ENCODE results near the gene DLL4.

Gene DLL4

GRCh38 chr15:40915116-40915661, 14.0 kb upstream of the DLL4 start:
- Histone ChIP-seq H3K27ac (ENCODE audit: low read depth, low read length) (peak overlapping the region; percentile 16), H3K4me3 (ENCODE audit: low read depth in 1 of 5, low read length in 5 of 5) (no peak overlapping the region), H3K36me3 (ENCODE audit: control insufficient read depth in 5 of 5, insufficient read depth in 5 of 5, low read length in 5 of 5) (no peaks in the 10 kb centered on the region), H3K9me3 (ENCODE audit: control insufficient read depth in 5 of 5, low read length in 5 of 5) (no peaks in the 10 kb centered on the region), H3K9ac (ENCODE audit: low read length in 5 of 5) (no peak overlapping the region), H3K27me3 (ENCODE audit: control insufficient read depth in 5 of 5, insufficient read depth in 4 of 5, low read length in 5 of 5) (peaks cover 0 to 13% (median 4%) of the 10 kb centered on the region in 5 donors), H3K4me1 (ENCODE audit: control insufficient read depth in 5 of 5, insufficient read depth in 5 of 5, low read length in 5 of 5) (peaks cover 5 to 83% (median 14%) of the 10 kb centered on the region in 5 donors)

GRCh38 chr15:40915679-40916078, 13.5 kb upstream of the DLL4 start:
- no peak overlapping the region for H3K9ac ChIP-seq (ENCODE audit: low read length in 5 of 5)
- H3K36me3 ChIP-seq (ENCODE audit: control insufficient read depth in 5 of 5, insufficient read depth in 5 of 5, low read length in 5 of 5), result no peaks in the 10 kb centered on the region
- H3K4me3 ChIP-seq (ENCODE audit: low read depth in 1 of 5, low read length in 5 of 5), result no peak overlapping the region
- no peak overlapping the region for H3K27ac ChIP-seq (ENCODE audit: low read depth, low read length)
- H3K4me1 ChIP-seq (ENCODE audit: control insufficient read depth in 5 of 5, insufficient read depth in 5 of 5, low read length in 5 of 5), result peaks cover under 1 to 79% (median 9%) of the 10 kb centered on the region in 5 donors
- peaks cover 0 to 13% (median 4%) of the 10 kb centered on the region in 5 donors for H3K27me3 ChIP-seq (ENCODE audit: control insufficient read depth in 5 of 5, insufficient read depth in 4 of 5, low read length in 5 of 5)
- H3K9me3 ChIP-seq (ENCODE audit: control insufficient read depth in 5 of 5, low read length in 5 of 5), result no peaks in the 10 kb centered on the region

- peaks cover 0 to 70% (median 7%) of the 10 kb centered on the region in 5 donors for H3K4me1 ChIP-seq (ENCODE audit: control insufficient read depth in 5 of 5, insufficient read depth in 5 of 5, low read length in 5 of 5)
- peak overlapping the region; percentile 54 for H3K27ac ChIP-seq (ENCODE audit: low read depth, low read length)
- peak overlapping the region in 2 of 5 donors; percentile 50 to 51 for H3K4me3 ChIP-seq (ENCODE audit: low read depth in 1 of 5, low read length in 5 of 5)
- H3K9me3 ChIP-seq (ENCODE audit: control insufficient read depth in 5 of 5, low read length in 5 of 5), result no peaks in the 10 kb centered on the region
- peaks cover 0 to 13% (median 4%) of the 10 kb centered on the region in 5 donors for H3K27me3 ChIP-seq (ENCODE audit: control insufficient read depth in 5 of 5, insufficient read depth in 4 of 5, low read length in 5 of 5)
- H3K36me3 ChIP-seq (ENCODE audit: control insufficient read depth in 5 of 5, insufficient read depth in 5 of 5, low read length in 5 of 5), result no peaks in the 10 kb centered on the region
- H3K9ac ChIP-seq (ENCODE audit: low read length in 5 of 5), result no peak overlapping the region
Observed at GRCh38 chr15:40917585-40917984, 11.6 kb upstream of the DLL4 start.

- H3K27me3 ChIP-seq (ENCODE audit: control insufficient read depth in 5 of 5, insufficient read depth in 4 of 5, low read length in 5 of 5), result peaks cover 0 to 13% (median 4%) of the 10 kb centered on the region in 5 donors
- peaks cover 0 to 72% (median 10%) of the 10 kb centered on the region in 5 donors for H3K4me1 ChIP-seq (ENCODE audit: control insufficient read depth in 5 of 5, insufficient read depth in 5 of 5, low read length in 5 of 5)
- peak overlapping the region; percentile 54 for H3K27ac ChIP-seq (ENCODE audit: low read depth, low read length)
- no peaks in the 10 kb centered on the region for H3K36me3 ChIP-seq (ENCODE audit: control insufficient read depth in 5 of 5, insufficient read depth in 5 of 5, low read length in 5 of 5)
- no peaks in the 10 kb centered on the region for H3K9me3 ChIP-seq (ENCODE audit: control insufficient read depth in 5 of 5, low read length in 5 of 5)
- H3K4me3 ChIP-seq (ENCODE audit: low read depth in 1 of 5, low read length in 5 of 5), result peak overlapping the region in 3 of 5 donors; percentile 38 to 51 (median 50)
- H3K9ac ChIP-seq (ENCODE audit: low read length in 5 of 5), result no peak overlapping the region
Observed at GRCh38 chr15:40918146-40918798, 10.9 kb upstream of the DLL4 start.

GRCh38 chr15:40918799-40919392, 10.2 kb upstream of the DLL4 start:
- Histone ChIP-seq H3K27me3 (ENCODE audit: control insufficient read depth in 5 of 5, insufficient read depth in 4 of 5, low read length in 5 of 5) (peaks cover 0 to 13% (median 4%) of the 10 kb centered on the region in 5 donors), H3K4me1 (ENCODE audit: control insufficient read depth in 5 of 5, insufficient read depth in 5 of 5, low read length in 5 of 5) (peaks cover 0 to 73% (median 10%) of the 10 kb centered on the region in 5 donors), H3K9ac (ENCODE audit: low read length in 5 of 5) (no peak overlapping the region), H3K27ac (ENCODE audit: low read depth, low read length) (peak overlapping the region; percentile 54), H3K9me3 (ENCODE audit: control insufficient read depth in 5 of 5, low read length in 5 of 5) (no peaks in the 10 kb centered on the region), H3K36me3 (ENCODE audit: control insufficient read depth in 5 of 5, insufficient read depth in 5 of 5, low read length in 5 of 5) (no peaks in the 10 kb centered on the region), H3K4me3 (ENCODE audit: low read depth in 1 of 5, low read length in 5 of 5) (peak overlapping the region in 3 of 5 donors; percentile 38 to 51 (median 50))

- H3K36me3 ChIP-seq (ENCODE audit: control insufficient read depth in 5 of 5, insufficient read depth in 5 of 5, low read length in 5 of 5), result no peaks in the 10 kb centered on the region
- peaks cover 0 to 58% (median 24%) of the 10 kb centered on the region in 5 donors for H3K4me1 ChIP-seq (ENCODE audit: control insufficient read depth in 5 of 5, insufficient read depth in 5 of 5, low read length in 5 of 5)
- no peak overlapping the region for H3K27ac ChIP-seq (ENCODE audit: low read depth, low read length)
- no peak overlapping the region for H3K9ac ChIP-seq (ENCODE audit: low read length in 5 of 5)
- no peak overlapping the region for H3K4me3 ChIP-seq (ENCODE audit: low read depth in 1 of 5, low read length in 5 of 5)
- peaks cover 8 to 23% (median 14%) of the 10 kb centered on the region in 5 donors for H3K27me3 ChIP-seq (ENCODE audit: control insufficient read depth in 5 of 5, insufficient read depth in 4 of 5, low read length in 5 of 5)
- no peaks in the 10 kb centered on the region for H3K9me3 ChIP-seq (ENCODE audit: control insufficient read depth in 5 of 5, low read length in 5 of 5)
Observed at GRCh38 chr15:40921949-40922607, 7.1 kb upstream of the DLL4 start.

- H3K9ac ChIP-seq (ENCODE audit: low read length in 5 of 5), result no peak overlapping the region
- H3K27me3 ChIP-seq (ENCODE audit: control insufficient read depth in 5 of 5, insufficient read depth in 4 of 5, low read length in 5 of 5), result peaks cover 11 to 24% (median 17%) of the 10 kb centered on the region in 5 donors
- H3K4me1 ChIP-seq (ENCODE audit: control insufficient read depth in 5 of 5, insufficient read depth in 5 of 5, low read length in 5 of 5), result peaks cover 0 to 57% (median 27%) of the 10 kb centered on the region in 5 donors
- no peaks in the 10 kb centered on the region for H3K9me3 ChIP-seq (ENCODE audit: control insufficient read depth in 5 of 5, low read length in 5 of 5)
- no peak overlapping the region for H3K27ac ChIP-seq (ENCODE audit: low read depth, low read length)
- no peak overlapping the region for H3K4me3 ChIP-seq (ENCODE audit: low read depth in 1 of 5, low read length in 5 of 5)
- no peaks in the 10 kb centered on the region for H3K36me3 ChIP-seq (ENCODE audit: control insufficient read depth in 5 of 5, insufficient read depth in 5 of 5, low read length in 5 of 5)
Observed at GRCh38 chr15:40922608-40923005, 6.5 kb upstream of the DLL4 start.

- H3K9me3 ChIP-seq (ENCODE audit: control insufficient read depth in 5 of 5, low read length in 5 of 5), result no peaks in the 10 kb centered on the region
- H3K36me3 ChIP-seq (ENCODE audit: control insufficient read depth in 5 of 5, insufficient read depth in 5 of 5, low read length in 5 of 5), result no peaks in the 10 kb centered on the region
- no peak overlapping the region for H3K9ac ChIP-seq (ENCODE audit: low read length in 5 of 5)
- no peak overlapping the region for H3K4me3 ChIP-seq (ENCODE audit: low read depth in 1 of 5, low read length in 5 of 5)
- peaks cover 0 to 56% (median 34%) of the 10 kb centered on the region in 5 donors for H3K4me1 ChIP-seq (ENCODE audit: control insufficient read depth in 5 of 5, insufficient read depth in 5 of 5, low read length in 5 of 5)
- no peak overlapping the region for H3K27ac ChIP-seq (ENCODE audit: low read depth, low read length)
- peaks cover 13 to 19% (median 16%) of the 10 kb centered on the region in 5 donors for H3K27me3 ChIP-seq (ENCODE audit: control insufficient read depth in 5 of 5, insufficient read depth in 4 of 5, low read length in 5 of 5)
Observed at GRCh38 chr15:40923551-40923950, 5.6 kb upstream of the DLL4 start.

- Histone ChIP-seq H3K27ac (ENCODE audit: low read depth, low read length) (no peak overlapping the region), H3K4me1 (ENCODE audit: control insufficient read depth in 5 of 5, insufficient read depth in 5 of 5, low read length in 5 of 5) (peaks cover 0 to 61% (median 53%) of the 10 kb centered on the region in 5 donors), H3K4me3 (ENCODE audit: low read depth in 1 of 5, low read length in 5 of 5) (peak overlapping the region in 1 of 5 donors; percentile 3), H3K27me3 (ENCODE audit: control insufficient read depth in 5 of 5, insufficient read depth in 4 of 5, low read length in 5 of 5) (peaks cover 21 to 36% (median 32%) of the 10 kb centered on the region in 5 donors), H3K36me3 (ENCODE audit: control insufficient read depth in 5 of 5, insufficient read depth in 5 of 5, low read length in 5 of 5) (no peaks in the 10 kb centered on the region), H3K9me3 (ENCODE audit: control insufficient read depth in 5 of 5, low read length in 5 of 5) (no peaks in the 10 kb centered on the region), H3K9ac (ENCODE audit: low read length in 5 of 5) (no peak overlapping the region)
Observed at GRCh38 chr15:40925495-40925862, 3.7 kb upstream of the DLL4 start.
